H54 (cell line): ENCODE results near the gene FGF11.

ENCODE experiments used
- DNase-seq: peaks from one replicate; pipeline ENCODE4 v3.0.0; 2011; ENCODE audit warnings: low spot score, mixed read lengths; ENCODE audit not compliant: insufficient read length
- FAIRE-seq: peaks from 3 replicates; lab custom pipeline; 2011; peaks lifted over from hg19 to GRCh38; lab: Jason Lieb, UNC
- POLR2A ChIP-seq: IDR thresholded peaks from 2 replicates; pipeline ENCODE4 v1.6.1; 2011; ENCODE audit warnings: low read depth, mild to moderate bottlenecking, low read length

The FGF11 gene

GRCh38 chr17:7416323-7416722, 23.0 kb upstream of the FGF11 start:
- DNase-seq, result no peak
- no peak for FAIRE-seq
- no peak for TF ChIP-seq POLR2A

GRCh38 chr17:7417056-7417655, 22.2 kb upstream of the FGF11 start:
- no peak for FAIRE-seq
- no peak for TF ChIP-seq POLR2A
- DNase-seq, result no peak

GRCh38 chr17:7418472-7419152, 20.7 kb upstream of the FGF11 start:
- DNase-seq (no peak), FAIRE-seq (no peak)
- no peak for TF ChIP-seq POLR2A

- no peak for FAIRE-seq
- DNase-seq, result no peak
Observed at GRCh38 chr17:7419819-7420610, 19.3 kb upstream of the FGF11 start, which contains the start of gene SPEM1. Gene SPEM1, plus strand, starts transcription at chr17:7420324. Its CDS starts 61 bp downstream, at chr17:7420385.

GRCh38 chr17:7421186-7421585, 18.1 kb upstream of the FGF11 start:
- DNase-seq (no peak), FAIRE-seq (no peak)
- TF ChIP-seq POLR2A, result no peak

More at GRCh38 chr17:7419819-7420610, 19.3 kb upstream of the FGF11 start, which contains the start of gene SPEM1:
- no peak for TF ChIP-seq POLR2A

- no peak for TF ChIP-seq POLR2A
- DNase-seq (no peak), FAIRE-seq (no peak)
Observed at GRCh38 chr17:7423679-7424078, 15.6 kb upstream of the FGF11 start.

- TF ChIP-seq POLR2A, result no peak
- no peak for DNase-seq
- no peak for FAIRE-seq
Observed at GRCh38 chr17:7425316-7425715, 14.0 kb upstream of the FGF11 start, which contains the start of gene SPEM2. Gene SPEM2, plus strand, starts transcription at chr17:7425616. Its CDS starts 73 bp downstream, at chr17:7425689.

- TF ChIP-seq POLR2A, result no peak
- DNase-seq, result no peak
- FAIRE-seq, result no peak
Observed at GRCh38 chr17:7425756-7426155, 13.6 kb upstream of the FGF11 start.

- no peak for TF ChIP-seq POLR2A
- no peak for FAIRE-seq
Observed at GRCh38 chr17:7426203-7426863, 13.0 kb upstream of the FGF11 start.

GRCh38 chr17:7426896-7427489, 12.3 kb upstream of the FGF11 start:
- DNase-seq (no peak), FAIRE-seq (no peak)
- no peak for TF ChIP-seq POLR2A

More at GRCh38 chr17:7426203-7426863, 13.0 kb upstream of the FGF11 start:
- DNase-seq, result no peak

GRCh38 chr17:7427549-7427948, 11.8 kb upstream of the FGF11 start:
- no peak for TF ChIP-seq POLR2A
- FAIRE-seq (no peak), DNase-seq (no peak)

GRCh38 chr17:7428557-7428956, 10.8 kb upstream of the FGF11 start, which contains the start of gene SPEM3:
Gene SPEM3, plus strand, starts transcription at chr17:7428857. Its CDS starts 46 bp downstream, at chr17:7428903.
- no peak for TF ChIP-seq POLR2A
- FAIRE-seq (no peak), DNase-seq (no peak)

- FAIRE-seq (no peak), DNase-seq (no peak)
- TF ChIP-seq POLR2A, result no peak
Observed at GRCh38 chr17:7429722-7430121, 9.6 kb upstream of the FGF11 start.
